Right ventricle myocardium superior (tissue), 1 donor: ENCODE results near the gene ASZ1. TPM values are rescaled to one million over a fixed set of nuclear protein-coding genes. Genes with fewer than 3 reads are reported as not detected.

Experiments used
- total RNA-seq: library from RNA; stranded (reverse); fragmentation: NEBNext Ultra II Directional; extraction: Animal tissue kit (Norgen Biotek cat#: 25700); gene quantifications from one replicate; pipeline ENCODE4 v1.2.1, GENCODE V29; 2021
- donor health status: DM: no; HTN: yes; CAD: no; lungs with severe emphysema.

ASZ1 gene
- total RNA-seq, 1 donor from 2014 or later: not detected

Other genes with a start within 250 kb of the ASZ1 start
- not detected for gene WNT2, start 104.4 kb downstream of the ASZ1 start, total RNA-seq
- 0.86 TPM for gene CFTR, start 52.5 kb upstream of the ASZ1 start, total RNA-seq